Activated CD8-positive, alpha-beta memory T cell treated with anti-CD3 and anti-CD28 coated beads for 4 hours (primary cell): ENCODE results near the gene CNGA1.

Experiments
- DNase-seq, 2 donors: peaks; one replicate each; pipeline ENCODE4 v3.0.0-alpha.2; 2020; ENCODE audit warnings: low read depth in 2 of 2

The CNGA1 gene

GRCh38 chr4:48016141-48017107 lies at the start of gene CNGA1, which contains the start of gene NIPAL1:
TSS of gene CNGA1 (minus strand) at chr4:48016681. CDS start at chr4:47952689, 63,992 bp downstream.
TSS of gene NIPAL1 (plus strand) at chr4:48016772. CDS start at chr4:48016840, 68 bp downstream.
- peak; percentile 34 to 40 for DNase-seq

DNA sequence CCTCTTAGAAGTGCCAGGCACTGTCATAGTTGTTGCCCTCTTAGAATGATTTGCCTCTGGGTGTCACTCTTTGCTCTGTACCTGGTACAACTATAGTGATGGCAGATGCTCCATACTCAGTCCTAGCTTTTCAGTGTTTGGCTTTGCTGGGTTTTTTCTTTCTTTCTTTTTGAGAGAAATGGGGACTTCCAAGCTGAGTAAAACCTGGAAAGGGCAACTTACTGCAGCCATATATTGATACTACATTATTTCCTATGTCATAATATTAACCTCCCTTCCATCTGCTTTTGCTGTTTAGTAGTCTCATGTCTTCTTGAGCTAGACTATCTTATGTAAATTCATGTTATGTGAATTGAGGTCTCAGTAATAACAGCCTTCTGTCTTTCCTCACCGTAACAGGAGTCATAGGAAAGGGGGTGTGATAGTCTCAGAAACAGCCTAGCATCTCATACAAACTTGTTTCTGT lies 49.1 kb upstream of the CNGA1 start:
- DNase-seq, result no peak

- DNase-seq, result no peak
Measured at GRCh38 chr4:48064349-48064748, 47.9 kb upstream of the CNGA1 start.

- no peak for DNase-seq
Measured at GRCh38 chr4:48058617-48059530, 42.4 kb upstream of the CNGA1 start.

DNA sequence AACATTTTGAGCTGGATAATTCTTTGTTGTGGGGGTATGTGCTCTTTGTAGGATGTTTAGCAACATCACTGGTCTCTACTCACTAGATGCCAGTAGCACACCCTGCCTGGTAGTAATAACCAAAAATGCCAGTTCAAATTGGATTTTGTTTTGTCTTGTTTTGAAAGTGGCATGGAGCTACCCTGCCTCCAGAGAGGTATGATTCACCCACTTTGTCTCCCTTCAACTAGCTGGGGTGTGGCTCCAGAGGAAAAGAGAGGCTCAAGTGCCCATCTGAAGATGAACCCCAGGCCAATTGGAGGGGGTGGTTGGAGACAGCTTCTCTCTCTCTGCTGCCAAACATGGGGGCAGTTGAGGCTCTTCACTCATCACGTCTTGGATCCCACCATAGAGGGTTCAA lies 34.6 kb upstream of the CNGA1 start:
- DNase-seq, result no peak

GRCh38 chr4:48049483-48049882 lies 33.0 kb upstream of the CNGA1 start:
- DNase-seq, result no peak

DNA sequence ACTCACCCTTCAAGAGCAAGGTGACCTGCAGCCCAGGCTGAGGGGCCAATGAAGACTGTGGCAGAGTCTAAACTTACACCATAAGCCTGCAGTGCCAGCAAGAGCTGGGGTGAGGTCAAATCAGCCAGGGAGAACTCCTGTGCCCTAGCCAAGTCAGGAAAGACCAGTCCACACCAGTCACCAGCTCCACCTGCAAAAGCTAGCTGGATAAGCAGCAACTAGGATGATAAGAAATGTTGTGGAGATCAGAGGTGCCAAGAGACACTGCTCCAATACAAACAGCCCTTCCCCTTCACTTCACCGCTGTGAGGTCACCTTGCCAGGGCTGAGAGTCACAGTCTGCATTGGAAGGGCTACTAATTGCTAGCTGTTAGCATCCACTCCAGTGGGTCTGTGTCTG lies 31.4 kb upstream of the CNGA1 start:
- DNase-seq, result no peak

- DNase-seq, result peak; percentile 65 to 67
Measured at GRCh38 chr4:48047421-48047844, 31.0 kb upstream of the CNGA1 start.

DNA sequence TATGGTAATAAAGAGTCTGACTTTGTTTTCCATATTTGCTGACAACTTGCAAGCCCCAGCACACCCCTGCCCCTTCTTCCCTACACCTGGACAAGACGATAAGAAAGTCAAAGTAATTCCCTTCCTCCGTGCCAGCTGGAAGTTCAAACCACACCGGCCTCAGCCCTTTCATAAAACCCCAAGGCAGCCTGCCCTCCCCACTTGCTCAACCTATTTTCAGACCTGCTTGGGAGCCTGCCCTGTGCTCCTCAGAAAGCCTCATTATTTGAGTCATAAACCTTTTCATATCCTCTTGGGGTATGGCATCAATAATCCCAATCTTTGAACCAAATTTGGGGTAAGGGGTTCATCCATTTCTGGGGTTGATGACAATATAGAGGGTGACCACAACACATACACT lies 29.6 kb upstream of the CNGA1 start:
- no peak for DNase-seq

GRCh38 chr4:48044298-48044697 lies 27.8 kb upstream of the CNGA1 start:
- DNase-seq, result no peak

DNA sequence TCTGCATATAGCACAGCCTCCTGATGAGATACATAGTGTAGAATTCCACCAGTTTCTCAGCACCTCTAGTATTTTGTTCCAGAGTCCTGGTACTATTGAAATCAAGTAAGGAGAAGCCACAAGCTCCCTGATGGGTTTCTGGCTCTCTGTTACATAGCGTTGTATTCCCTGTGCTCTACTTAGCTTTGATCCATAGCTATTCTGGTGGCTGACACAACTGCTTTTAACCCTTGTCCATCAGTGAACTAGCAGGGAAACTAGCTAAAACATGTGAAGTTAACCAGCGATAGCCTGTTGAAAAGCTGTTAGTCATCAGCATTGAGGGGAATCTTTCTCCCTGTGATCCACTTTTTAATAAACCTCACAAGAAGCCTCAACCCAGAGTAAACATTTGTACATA lies 27.0 kb upstream of the CNGA1 start:
- no peak for DNase-seq

DNA sequence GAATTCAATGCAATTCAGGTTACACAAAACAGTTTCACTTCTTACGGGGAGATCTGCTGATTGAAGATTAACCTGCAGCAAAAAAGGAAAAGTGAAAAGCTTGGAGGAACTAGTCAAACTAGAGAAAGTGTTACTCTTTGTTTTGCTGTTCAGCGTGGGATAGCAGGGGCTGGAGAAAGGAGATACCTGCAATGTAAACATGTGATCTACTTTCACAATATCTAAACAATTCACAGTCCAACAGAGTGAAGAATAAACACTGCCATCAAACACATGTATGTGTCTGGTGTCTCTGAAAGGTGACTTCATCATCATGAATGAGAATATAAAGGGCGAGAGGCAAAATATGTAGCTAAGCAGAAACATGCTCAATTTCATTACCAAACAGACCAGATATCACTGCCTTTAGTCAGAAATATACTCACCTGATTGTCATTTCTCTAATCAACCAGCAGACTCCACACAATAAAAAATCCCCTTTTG lies 26.5 kb upstream of the CNGA1 start:
- no peak for DNase-seq

DNA sequence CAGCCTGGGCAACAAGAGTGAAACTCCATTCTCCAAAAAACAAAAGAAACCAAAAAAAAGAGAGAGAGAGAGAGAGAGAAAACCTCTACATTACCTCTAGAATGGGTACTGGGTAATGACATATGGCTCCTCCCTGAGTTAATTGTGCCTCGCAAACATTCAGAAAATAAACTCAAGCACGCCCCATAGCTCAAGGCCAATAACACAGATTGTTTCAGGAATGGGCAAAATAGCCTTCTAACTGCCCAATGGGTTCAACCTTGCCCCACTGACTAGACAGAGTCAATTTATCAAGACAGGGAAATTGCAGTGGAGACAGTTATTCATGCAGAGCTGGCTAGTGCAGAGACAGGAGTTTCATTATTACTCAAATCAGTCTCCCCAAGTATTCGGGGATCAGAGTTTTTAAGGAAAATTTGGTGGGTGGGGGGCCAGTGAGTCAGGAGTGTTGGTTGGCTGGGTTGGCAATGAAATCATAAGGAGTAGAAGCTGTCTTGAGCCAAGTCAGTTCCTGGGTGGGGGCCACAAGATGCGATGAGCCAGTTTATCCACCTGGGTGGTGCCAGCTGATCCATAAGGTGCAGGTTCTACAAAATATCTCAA lies 25.2 kb upstream of the CNGA1 start:
- DNase-seq, result no peak

DNA sequence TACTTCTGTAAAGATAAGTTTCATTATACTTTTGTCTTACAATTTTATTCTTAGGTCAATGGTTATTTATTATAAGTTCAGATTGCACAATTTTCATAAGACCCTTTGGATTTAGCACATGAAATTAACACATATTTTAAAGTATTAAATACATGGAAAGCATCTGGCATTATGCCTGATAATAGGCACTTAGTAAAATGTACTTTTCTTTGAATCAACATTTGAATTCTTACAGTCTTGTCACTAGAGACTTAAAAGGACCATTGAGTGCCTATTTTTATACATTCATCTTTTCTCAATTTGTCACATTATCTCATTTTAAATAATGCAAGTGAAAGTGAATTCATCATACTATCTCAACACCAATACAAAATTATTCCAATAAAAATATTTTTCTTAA lies 23.1 kb upstream of the CNGA1 start:
- DNase-seq, result no peak

DNA sequence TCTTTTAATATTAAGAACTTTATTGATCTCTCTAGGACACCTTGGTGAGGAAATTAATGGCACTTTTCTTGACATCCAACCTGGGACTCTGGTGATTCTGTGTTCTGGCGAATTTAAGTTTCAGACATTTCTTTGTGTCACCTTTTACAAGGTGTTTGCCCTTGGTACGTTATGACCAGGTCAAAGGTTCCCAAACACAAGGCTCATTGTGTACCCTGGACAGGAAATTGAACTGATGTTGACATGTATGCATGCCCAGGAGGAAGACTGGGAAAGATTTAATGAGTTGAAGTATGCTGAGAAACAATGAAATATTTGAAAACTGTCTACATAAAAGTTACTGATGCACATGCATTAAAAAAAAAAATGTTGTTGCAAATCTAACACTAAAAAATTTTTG lies 22.2 kb upstream of the CNGA1 start:
- DNase-seq, result no peak

GRCh38 chr4:48037117-48037462 lies 20.6 kb upstream of the CNGA1 start:
- DNase-seq, result no peak

DNA sequence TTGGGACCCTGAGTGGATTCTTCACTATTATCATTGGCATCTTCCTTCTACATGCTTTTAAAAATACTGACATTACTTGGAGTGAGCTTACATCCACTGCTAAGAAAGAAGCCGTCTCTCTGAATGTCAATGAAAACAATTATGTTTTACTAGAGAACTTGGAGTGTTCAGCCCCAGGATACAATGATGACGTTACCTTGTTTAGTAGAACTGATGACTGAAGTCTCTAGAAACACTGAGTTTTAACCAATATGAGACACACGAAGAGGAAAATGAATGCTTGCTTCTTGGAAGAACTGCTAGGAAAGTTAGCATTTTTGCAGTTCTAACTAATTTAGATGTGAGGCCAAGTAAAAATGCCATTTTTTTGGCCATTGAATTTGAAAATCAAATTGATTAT lies 19.5 kb upstream of the CNGA1 start:
- no peak for DNase-seq

GRCh38 chr4:48033825-48034413 lies 17.4 kb upstream of the CNGA1 start:
- DNase-seq, result peak; percentile 36 to 42

DNA sequence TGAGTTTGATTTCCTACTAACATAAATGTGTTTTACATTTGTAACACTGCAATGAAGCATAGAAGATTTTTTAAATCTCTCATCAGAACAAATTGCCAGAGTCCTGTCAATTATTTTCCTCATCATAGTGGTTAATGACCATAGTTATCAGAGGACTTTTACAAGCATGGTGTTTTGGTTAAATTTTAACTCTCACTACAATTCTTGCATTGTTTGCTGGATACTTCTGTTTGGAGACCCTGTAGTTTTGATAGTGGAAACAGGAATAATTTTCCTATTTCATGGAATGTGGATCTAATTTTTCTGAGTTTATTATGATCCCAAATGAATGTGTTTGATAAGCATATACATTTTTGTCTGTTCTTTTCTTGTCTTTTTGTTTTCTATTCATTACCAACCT lies 16.9 kb upstream of the CNGA1 start:
- no peak for DNase-seq

GRCh38 chr4:48032721-48033120 lies 16.2 kb upstream of the CNGA1 start:
- DNase-seq, result no peak

DNA sequence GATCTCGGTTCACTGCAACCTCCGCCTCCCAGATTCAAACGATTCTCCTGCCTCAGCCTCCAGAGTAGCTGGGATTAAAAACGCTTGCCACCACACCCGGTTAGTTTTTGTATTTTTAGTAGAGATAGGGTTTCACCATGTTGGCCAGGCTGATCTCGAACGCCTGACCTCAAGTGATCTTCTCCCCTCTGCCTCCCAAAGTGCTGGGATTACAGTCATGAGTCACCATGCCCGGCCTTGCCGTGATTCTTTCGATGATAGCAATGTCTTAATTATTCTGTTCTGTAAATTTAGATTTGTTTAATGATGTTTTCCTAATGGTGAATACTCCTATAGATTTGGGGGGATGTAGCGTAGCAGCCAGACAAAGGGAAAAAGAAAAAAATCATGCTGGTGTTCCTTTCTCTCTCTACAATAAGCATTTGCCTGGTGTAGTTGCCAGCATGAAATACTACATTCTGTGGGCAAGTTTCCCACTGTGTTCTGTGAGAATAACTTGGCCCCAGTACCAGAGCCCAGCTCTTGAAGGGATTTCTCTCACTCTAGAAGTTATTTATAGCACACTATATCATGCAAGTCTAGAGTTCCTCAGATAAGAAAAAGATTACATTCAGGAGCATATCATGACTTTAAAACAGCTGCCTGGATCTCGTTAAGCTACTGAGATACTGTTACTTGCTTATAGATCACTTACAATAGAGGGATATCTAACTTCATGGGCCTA lies 15.5 kb upstream of the CNGA1 start:
- no peak for DNase-seq
